Caco-2 (cell line): ENCODE measurements around the gene PHF12. TPM values are rescaled to one million over a fixed set of nuclear protein-coding genes. Genes with fewer than 3 reads are reported as not detected.

Experiments used
- BruUV-seq: library from RNA; stranded (reverse); fragments of 400-500 nt; replicated peaks from 2 replicates; lab custom pipeline; 2021; lab: Mats Ljungman, UMichigan
- CTCF ChIA-PET: fragments of 300-600 bp; sonication (Branson Sonifier 250); formaldehyde crosslinking; loops from one replicate; lab custom pipeline; 2022; ENCODE audit warnings: antibody characterized with exemption; lab: Charles Lee
- POLR2A ChIA-PET: fragments of 300-600 bp; sonication (Branson Sonifier 250); formaldehyde crosslinking; loops from one replicate; lab custom pipeline; 2022; ENCODE audit warnings: antibody characterized with exemption; lab: Charles Lee
- DNase-seq, 2 experiments: peaks; one replicate each; pipeline versions ENCODE4 v3.0.0 to v3.0.0-alpha.2; 2020 to 2022
- H3K27me3 ChIP-seq: replicated peaks from 2 replicates; pipeline ENCODE4 v1.6.0; 2011; ENCODE audit warnings: low read length; ENCODE audit not compliant: control insufficient read depth, insufficient read depth
- H3K36me3 ChIP-seq: 2 replicates; pipeline ENCODE4 v1.5.1; 2011; ENCODE audit warnings: low read length; ENCODE audit not compliant: control insufficient read depth, insufficient read depth
- H3K4me1 ChIP-seq: fragments of 250-450 bp; sonication (Bioruptor Pico); 2 replicates; pipeline ENCODE4 v1.5.1; 2020; ENCODE audit warnings: mild to moderate bottlenecking
- H3K4me3 ChIP-seq: 2 replicates; pipeline ENCODE4 v1.5.1; 2011; ENCODE audit warnings: low read depth, mild to moderate bottlenecking, control low read depth, low read length
- H3K9me3 ChIP-seq: fragments of 250-450 bp; sonication (Bioruptor Pico); 2 replicates; pipeline ENCODE4 v1.5.1; 2020; ENCODE audit warnings: mild to moderate bottlenecking, moderate library complexity
- H3K27ac Mint-ChIP-seq: one replicate; pipeline ENCODE4 v1.8.0; 2022; ENCODE audit warnings: mixed read lengths; ENCODE audit not compliant: unreplicated experiment
- H3K27me3 Mint-ChIP-seq: one replicate; pipeline ENCODE4 v1.8.0; 2022; ENCODE audit warnings: mixed read lengths; ENCODE audit not compliant: insufficient read depth, unreplicated experiment
- H3K36me3 Mint-ChIP-seq: one replicate; pipeline ENCODE4 v1.8.0; 2022; ENCODE audit warnings: mild to moderate bottlenecking, mixed read lengths; ENCODE audit not compliant: insufficient read depth, unreplicated experiment
- H3K4me1 Mint-ChIP-seq: one replicate; pipeline ENCODE4 v1.8.0; 2022; ENCODE audit warnings: low read depth, mixed read lengths; ENCODE audit not compliant: unreplicated experiment
- H3K4me3 Mint-ChIP-seq: one replicate; pipeline ENCODE4 v1.8.0; 2022; ENCODE audit warnings: mild to moderate bottlenecking, moderate library complexity, mixed read lengths; ENCODE audit not compliant: unreplicated experiment
- H3K9me3 Mint-ChIP-seq: one replicate; pipeline ENCODE4 v1.8.0; 2022; ENCODE audit warnings: mixed read lengths; ENCODE audit not compliant: unreplicated experiment
- CTCF ChIP-seq, 2 experiments: fragments of 200-600 bp in 1 of 2; IDR thresholded peaks; 1 replicate in 1 of 2; 2 replicates in 1 of 2; pipeline versions ENCODE4 v1.5.1 to v1.8.0; 2011 to 2022; ENCODE audit warnings: antibody characterized with exemption in 1 of 2, control low read depth in 1 of 2, inconsistent platforms in 1 of 2, low read depth in 1 of 2, low read length in 1 of 2, mild to moderate bottlenecking in 1 of 2, moderate library complexity in 1 of 2; ENCODE audit not compliant: insufficient read depth in 1 of 2, severe bottlenecking in 1 of 2, unreplicated experiment in 1 of 2
- intact Hi-C: fragments of 100-400 bp; cut with micrococcal nuclease; formaldehyde crosslinking; loops from one replicate; pipeline ENCODE4 v1.10.0; 2022; ENCODE audit not compliant: unreplicated experiment
- total RNA-seq: library from RNA; stranded (reverse); gene quantifications from 2 replicates; pipeline ENCODE4 v1.2.3, GENCODE V29; 2022

PHF12 gene
- total RNA-seq, 1 experiment from 2014 or later = 49.9 TPM

GRCh38 chr17:28899212-28899815, 52.0 kb downstream of the PHF12 start:
- peaks cover 42% of the 10 kb centered on the region for H3K36me3 Mint-ChIP-seq
- no peaks in the 10 kb centered on the region for H3K9me3 ChIP-seq
- H3K27me3 ChIP-seq = no peaks in the 10 kb centered on the region
- no peak overlapping the region for H3K4me3 ChIP-seq
- peaks cover 23% of the 10 kb centered on the region for H3K4me1 ChIP-seq
- CTCF ChIA-PET = interaction anchor here (2.3 kb wide), 1 partner anchor 136 kb away, joined by 14 read pairs; no protein-coding TSS in a partner anchor
- no peaks in the 10 kb centered on the region for H3K9me3 Mint-ChIP-seq
- H3K36me3 ChIP-seq = no peaks in the 10 kb centered on the region; the same call in 1 of the 2 replicates
- peak overlapping the region; percentile 7 for H3K27ac Mint-ChIP-seq
- POLR2A ChIA-PET = interaction anchor here (0.6 kb wide), 1 partner anchor 1320 kb away, joined by 3 read pairs; no protein-coding TSS in a partner anchor
- H3K27me3 Mint-ChIP-seq = no peaks in the 10 kb centered on the region
- peaks cover 24% of the 10 kb centered on the region for H3K4me1 Mint-ChIP-seq
- BruUV-seq = no TSS peak
- H3K4me3 Mint-ChIP-seq = peak overlapping the region; percentile 1
- DNase-seq = no peak
- TF ChIP-seq CTCF (IDR thresholded peaks at IDR 0.05; ENCODE audit: insufficient read depth in 1 of 2, low read depth in 1 of 2, low read length in 1 of 2, severe bottlenecking in 1 of 2, unreplicated experiment in 1 of 2) = no peak
- intact Hi-C loops = no loop called here

DNA sequence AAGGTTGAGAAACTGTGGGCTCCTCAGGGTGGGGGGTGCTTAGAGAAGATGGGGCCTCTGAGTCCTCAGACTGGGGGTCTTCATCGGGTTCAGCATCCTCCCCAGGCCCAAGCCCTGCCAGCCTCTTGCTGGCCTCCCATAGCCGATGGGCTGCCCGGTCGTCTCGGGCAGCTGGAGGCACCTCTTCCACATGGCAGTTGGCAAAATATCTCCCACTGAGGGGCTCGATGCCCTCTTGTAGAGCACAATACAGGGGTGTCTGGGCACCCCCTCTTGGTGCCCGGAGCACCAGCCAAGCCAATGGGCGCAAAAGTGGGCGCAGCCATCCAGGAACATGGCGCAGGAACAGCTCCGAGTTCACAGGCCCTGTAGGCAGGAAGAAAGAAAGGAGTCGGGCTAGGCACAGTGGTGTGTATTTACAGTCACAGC, 52.8 kb downstream of the PHF12 start:
- Mint-ChIP-seq H3K4me3 (peak overlapping the region; percentile 89), H3K27ac (no peak overlapping the region), H3K36me3 (peaks cover 36% of the 10 kb centered on the region), H3K9me3 (no peaks in the 10 kb centered on the region), H3K27me3 (no peaks in the 10 kb centered on the region), H3K4me1 (peaks cover 21% of the 10 kb centered on the region)
- no peaks in the 10 kb centered on the region; the same call in 1 of the 2 replicates for H3K36me3 ChIP-seq
- DNase-seq = no peak
- H3K9me3 ChIP-seq = no peaks in the 10 kb centered on the region
- no TSS peak for BruUV-seq
- ChIA-PET POLR2A (interaction anchor here (1.1 to 1.2 kb wide), 2 partner anchors 134 to 179 kb away, joined by 3 read pairs; partner anchors contain the start of gene RPL23A), CTCF (interaction anchor here (0.7 to 2.3 kb wide), 3 partner anchors 135 to 693 kb away, joined by 3 to 14 read pairs (median 3); no protein-coding TSS in a partner anchor)
- H3K4me1 ChIP-seq = peaks cover 23% of the 10 kb centered on the region
- intact Hi-C loops = no loop called here
- TF ChIP-seq CTCF (IDR thresholded peaks at IDR 0.05; ENCODE audit: insufficient read depth in 1 of 2, low read depth in 1 of 2, low read length in 1 of 2, severe bottlenecking in 1 of 2, unreplicated experiment in 1 of 2) = no peak
- no peaks in the 10 kb centered on the region for H3K27me3 ChIP-seq
- H3K4me3 ChIP-seq = no peak overlapping the region

DNA sequence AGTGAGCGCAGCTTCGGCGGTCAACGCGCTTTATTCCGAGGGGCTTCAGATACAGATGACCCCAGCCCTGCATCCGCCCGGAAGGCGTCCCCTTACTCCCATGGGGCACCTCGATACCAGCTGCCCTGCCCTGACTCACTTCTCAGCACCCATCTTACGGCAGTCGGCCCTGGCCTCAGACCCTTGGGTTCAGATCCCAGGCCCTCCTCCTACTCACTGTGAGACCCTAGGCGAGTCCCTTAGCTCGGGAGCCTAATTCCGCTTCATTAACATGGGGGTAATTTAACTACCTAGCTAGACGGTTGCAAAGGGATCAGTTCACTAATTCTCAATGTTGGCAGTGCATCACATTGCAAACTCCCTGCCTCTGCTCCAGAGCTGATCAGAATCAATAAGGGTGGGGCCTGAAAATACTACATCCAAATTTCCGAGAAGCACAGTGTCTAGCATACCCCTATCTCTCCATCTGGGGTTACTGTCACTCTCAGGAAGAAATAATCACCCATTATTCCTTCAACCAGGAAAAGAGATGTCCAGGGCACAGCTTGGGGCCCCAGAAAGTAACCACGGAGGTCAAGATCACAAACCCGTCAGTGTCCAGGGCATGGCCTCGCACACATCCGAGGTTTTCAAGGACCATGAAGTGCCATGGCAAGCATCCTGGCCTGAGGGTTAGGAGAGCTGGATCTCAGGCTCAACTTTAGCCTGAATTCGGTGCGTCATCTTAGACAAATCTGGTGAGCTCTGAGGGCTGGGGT, 53.4 kb downstream of the PHF12 start:
- CTCF ChIA-PET = interaction anchor here (0.7 to 2.3 kb wide), 4 partner anchors 10 to 694 kb away, joined by 3 to 14 read pairs (median 3); no protein-coding TSS in a partner anchor
- no peaks in the 10 kb centered on the region for H3K27me3 ChIP-seq
- POLR2A ChIA-PET = interaction anchor here (1.1 to 1.8 kb wide), 4 partner anchors 54 to 179 kb away, joined by 3 to 6 read pairs (median 3); partner anchors contain the start of genes PHF12 and RPL23A
- no peak for TF ChIP-seq CTCF (IDR thresholded peaks at IDR 0.05; ENCODE audit: insufficient read depth in 1 of 2, low read depth in 1 of 2, low read length in 1 of 2, severe bottlenecking in 1 of 2, unreplicated experiment in 1 of 2)
- Mint-ChIP-seq H3K27ac (peak overlapping the region; percentile 80), H3K4me1 (peaks cover 16% of the 10 kb centered on the region), H3K27me3 (no peaks in the 10 kb centered on the region), H3K36me3 (peaks cover 35% of the 10 kb centered on the region), H3K4me3 (peak overlapping the region; percentile 89), H3K9me3 (no peaks in the 10 kb centered on the region)
- no peaks in the 10 kb centered on the region; the same call in 1 of the 2 replicates for H3K36me3 ChIP-seq
- H3K9me3 ChIP-seq = no peaks in the 10 kb centered on the region
- DNase-seq = no peak
- peaks cover 23% of the 10 kb centered on the region for H3K4me1 ChIP-seq
- H3K4me3 ChIP-seq = peak overlapping the region; percentile 86
- intact Hi-C loops = loop anchor here (1.0 kb wide), 2 partner anchors 135 to 171 kb away; no protein-coding TSS in a partner anchor
- no TSS peak for BruUV-seq
